ENCODE measurements around the gene DYNC1I1.
"Not testable (repeated sequence)": the region's sequence is repeated elsewhere in the genome, so short reads cannot be mapped to it uniquely, and the experiment has no call there.

DYNC1I1 gene

DNA sequence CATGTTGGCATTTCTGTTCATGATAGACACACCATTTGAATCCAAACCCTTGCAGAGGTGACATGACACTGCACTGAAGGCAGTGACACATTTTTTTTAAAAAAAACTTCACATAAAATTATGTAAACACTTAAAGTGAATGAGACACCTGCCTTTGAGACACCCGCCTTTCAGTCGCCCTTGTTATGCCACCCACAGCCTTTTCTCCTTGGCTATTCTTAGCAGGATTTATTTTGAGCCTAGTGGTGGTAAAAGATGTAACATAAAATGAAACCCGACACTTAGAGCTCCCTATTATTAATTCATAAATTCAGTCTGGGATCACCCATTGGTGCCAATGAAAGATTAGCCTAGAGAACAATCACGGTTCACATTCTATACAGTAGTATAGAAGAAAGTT is 161.3 kb downstream of the DYNC1I1 start:
- DNase-seq (ENCODE audit: extremely low read depth, low read depth): no peak
- TF ChIP-seq, protein P1, sequence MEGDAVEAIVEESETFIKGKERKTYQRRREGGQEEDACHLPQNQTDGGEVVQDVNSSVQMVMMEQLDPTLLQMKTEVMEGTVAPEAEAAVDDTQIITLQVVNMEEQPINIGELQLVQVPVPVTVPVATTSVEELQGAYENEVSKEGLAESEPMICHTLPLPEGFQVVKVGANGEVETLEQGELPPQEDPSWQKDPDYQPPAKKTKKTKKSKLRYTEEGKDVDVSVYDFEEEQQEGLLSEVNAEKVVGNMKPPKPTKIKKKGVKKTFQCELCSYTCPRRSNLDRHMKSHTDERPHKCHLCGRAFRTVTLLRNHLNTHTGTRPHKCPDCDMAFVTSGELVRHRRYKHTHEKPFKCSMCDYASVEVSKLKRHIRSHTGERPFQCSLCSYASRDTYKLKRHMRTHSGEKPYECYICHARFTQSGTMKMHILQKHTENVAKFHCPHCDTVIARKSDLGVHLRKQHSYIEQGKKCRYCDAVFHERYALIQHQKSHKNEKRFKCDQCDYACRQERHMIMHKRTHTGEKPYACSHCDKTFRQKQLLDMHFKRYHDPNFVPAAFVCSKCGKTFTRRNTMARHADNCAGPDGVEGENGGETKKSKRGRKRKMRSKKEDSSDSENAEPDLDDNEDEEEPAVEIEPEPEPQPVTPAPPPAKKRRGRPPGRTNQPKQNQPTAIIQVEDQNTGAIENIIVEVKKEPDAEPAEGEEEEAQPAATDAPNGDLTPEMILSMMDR (IDR thresholded peaks at IDR 0.05; ENCODE audit: low read depth, low read length): no peak

DNA sequence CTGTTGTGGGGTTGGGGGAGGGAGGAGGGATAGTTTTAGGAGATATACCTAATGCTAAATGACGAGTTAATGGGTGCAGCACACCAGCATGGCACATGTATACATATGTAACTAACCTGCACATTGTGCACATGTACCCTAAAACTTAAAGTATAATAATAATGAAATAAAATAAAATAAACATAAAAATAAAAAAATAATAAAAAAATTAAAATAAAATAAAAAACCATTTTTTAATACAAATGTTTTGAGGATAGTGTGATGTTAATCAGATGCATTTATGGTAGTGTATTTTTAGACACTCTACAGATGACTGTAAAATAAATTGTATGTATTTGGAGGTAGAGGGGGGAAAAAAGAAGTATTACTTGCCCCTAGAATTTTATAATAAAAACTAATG is 172.5 kb downstream of the DYNC1I1 start:
- not testable (repeated sequence) for DNase-seq (ENCODE audit: extremely low read depth, low read depth)

DNA sequence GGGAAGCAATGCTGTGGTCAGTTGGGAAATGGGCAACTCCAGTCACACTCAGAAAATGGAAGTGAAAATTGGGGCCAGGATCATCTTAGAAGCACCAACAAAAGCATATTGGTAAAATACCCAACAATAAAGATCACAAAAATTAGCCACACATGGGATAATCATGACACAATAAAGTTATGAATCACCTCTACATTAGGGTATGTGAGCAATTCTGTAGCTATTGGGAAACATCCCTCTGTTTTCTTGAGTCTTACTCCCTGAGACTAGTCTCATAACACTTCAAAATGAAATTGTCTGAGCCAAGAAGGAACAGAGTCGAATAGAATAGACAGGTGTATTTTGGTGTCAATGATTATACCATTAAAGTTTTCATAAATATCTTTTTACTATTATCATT is 178.3 kb downstream of the DYNC1I1 start:
- TF ChIP-seq, protein P1 (IDR thresholded peaks at IDR 0.05; ENCODE audit: low read depth, low read length): no peak
- DNase-seq (ENCODE audit: extremely low read depth, low read depth): no peak

GRCh38 chr7:95951531-95951930 is 179.2 kb downstream of the DYNC1I1 start:
- DNase-seq (ENCODE audit: extremely low read depth, low read depth): no peak
- TF ChIP-seq, protein P1 (IDR thresholded peaks at IDR 0.05; ENCODE audit: low read depth, low read length): no peak

GRCh38 chr7:95951997-95952795 is 179.8 kb downstream of the DYNC1I1 start:
- DNase-seq (ENCODE audit: extremely low read depth, low read depth): no peak
- TF ChIP-seq, protein P1 (IDR thresholded peaks at IDR 0.05; ENCODE audit: low read depth, low read length): no peak

- TF ChIP-seq, protein P1 (IDR thresholded peaks at IDR 0.05; ENCODE audit: low read depth, low read length): no peak
- DNase-seq (ENCODE audit: extremely low read depth, low read depth): no peak
These were observed 180.5 kb downstream of the DYNC1I1 start for GRCh38 chr7:95952851-95953250.

DNA sequence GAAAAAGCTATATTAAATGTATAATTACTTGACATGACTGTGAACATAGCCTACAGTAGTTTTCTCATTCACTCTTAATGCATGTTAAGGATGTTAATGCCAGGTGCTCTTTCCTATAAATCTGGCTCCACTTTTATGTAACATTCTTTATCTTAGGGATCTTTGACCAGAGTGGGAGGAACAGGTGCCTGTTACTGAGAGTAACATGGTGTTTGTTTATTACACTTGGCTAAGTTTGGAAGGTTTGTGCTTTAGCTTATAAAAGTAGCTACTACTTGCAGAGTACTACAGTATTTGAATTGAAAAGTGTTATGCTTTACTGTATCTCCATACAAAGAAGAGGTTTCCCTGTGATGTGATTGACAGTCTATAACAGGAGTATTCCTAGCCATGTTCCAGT is 183.4 kb downstream of the DYNC1I1 start:
- TF ChIP-seq, protein P1 (IDR thresholded peaks at IDR 0.05; ENCODE audit: low read depth, low read length): no peak
- no peak for DNase-seq (ENCODE audit: extremely low read depth, low read depth)

DNA sequence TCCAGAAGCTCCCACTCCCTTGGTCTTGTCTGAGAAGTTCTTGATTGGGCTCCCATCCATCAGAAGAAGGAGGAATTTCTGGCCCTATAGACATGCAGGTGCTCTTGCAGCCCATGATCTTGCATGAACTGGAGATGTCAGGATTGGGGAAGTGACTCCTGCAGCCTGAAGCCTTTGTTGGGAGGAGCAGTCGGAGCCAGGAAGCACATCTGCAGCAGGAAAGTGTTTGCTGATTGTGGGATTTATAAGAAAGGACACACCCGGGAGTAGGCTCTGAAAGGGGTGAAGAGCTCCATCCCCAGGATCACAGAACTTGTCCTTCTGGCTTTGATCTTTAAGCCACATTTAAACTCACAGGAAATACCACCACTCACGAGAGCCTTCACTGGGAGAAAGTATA is 185.2 kb downstream of the DYNC1I1 start:
- TF ChIP-seq, protein P1 (IDR thresholded peaks at IDR 0.05; ENCODE audit: low read depth, low read length): no peak
- DNase-seq (ENCODE audit: extremely low read depth, low read depth): no peak

All from AG09319 (cell line).